HCT116 (cell line): ENCODE measurements around the gene AHRR. TPM values are rescaled to one million over a fixed set of nuclear protein-coding genes. Genes with fewer than 3 reads are reported as not detected.

Source experiments
- ATAC-seq: fragments of 200-7000 bp; cut with Tn5 transposase; 2 replicates; pipeline ENCODE4 v1.9.1; 2020; ENCODE audit warnings: mild to moderate bottlenecking, moderate library complexity
- BruUV-seq: library from RNA; stranded (reverse); fragments of 400-500 nt; replicated peaks from 2 replicates; lab custom pipeline; 2021; lab: Mats Ljungman, UMichigan
- CTCF ChIA-PET: fragments of 300-600 bp; sonication (Branson Sonifier 250); formaldehyde crosslinking; loops from one replicate; lab custom pipeline; 2021; ENCODE audit warnings: antibody characterized with exemption; lab: Charles Lee
- POLR2A ChIA-PET: fragments of 300-600, 350-600 bp; sonication (Branson Sonifier 250); formaldehyde crosslinking; loops from one replicate; lab custom pipeline; 2021; ENCODE audit warnings: antibody characterized with exemption; lab: Charles Lee
- RAD21 ChIA-PET, 2 experiments: fragments of 300-600 bp; sonication (Branson Sonifier 250); formaldehyde crosslinking; loops; one replicate each; lab custom pipeline; 2023; ENCODE audit warnings: low total read pairs in 2 of 2; ENCODE audit not compliant: uncharacterized antibody in 2 of 2, unreplicated experiment in 2 of 2, low non-redundant PET in 1 of 2; lab: Charles Lee
- DNase-seq: peaks from one replicate; pipeline ENCODE4 v3.0.0-alpha.2; 2010; ENCODE audit warnings: low read depth, low spot score
- H2AFZ ChIP-seq: fragments of 200-600 bp; shearing (Covaris generic), sonication (generic); 2 replicates; pipeline ENCODE4 v1.6.1; 2017; ENCODE audit warnings: low read depth, mixed run types, mixed read lengths, antibody characterized with exemption, low read length; ENCODE audit not compliant: poor library complexity, severe bottlenecking
- H3K27ac ChIP-seq: 2 replicates; pipeline ENCODE4 v1.5.1; 2012; ENCODE audit warnings: low read depth, low read length
- H3K27me3 ChIP-seq: fragments of 200-600 bp; sonication (generic); 2 replicates; pipeline ENCODE4 v1.6.1; 2016; ENCODE audit warnings: mixed run types, low read length, mixed read lengths; ENCODE audit not compliant: insufficient read depth
- H3K36me3 ChIP-seq, 2 experiments: fragments of 200-500 bp in 1 of 2; fragments of 200-600 bp in 1 of 2; sonication (Bioruptor generic) in 1 of 2; sonication (generic) in 1 of 2; 2 replicates each; pipeline versions ENCODE4 v1.5.1 to v1.6.1; 2014 to 2016; ENCODE audit warnings: low read length in 2 of 2, inconsistent platforms in 1 of 2, mixed read lengths in 1 of 2, mixed run types in 1 of 2; ENCODE audit not compliant: insufficient read depth in 2 of 2, control insufficient read depth in 1 of 2
- H3K4me1 ChIP-seq, 2 experiments: fragments of 200-600 bp in 1 of 2; sonication (generic) in 1 of 2; 2 replicates each; pipeline versions ENCODE4 v1.5.1 to v1.6.1; 2012 to 2017; ENCODE audit warnings: low read length in 2 of 2, inconsistent platforms in 1 of 2, mild to moderate bottlenecking in 1 of 2, mixed read lengths in 1 of 2, mixed run types in 1 of 2, moderate library complexity in 1 of 2; ENCODE audit not compliant: insufficient read depth in 2 of 2, control insufficient read depth in 1 of 2
- H3K4me2 ChIP-seq: fragments of 200-600 bp; sonication (generic); 2 replicates; pipeline ENCODE4 v1.6.1; 2017; ENCODE audit warnings: mixed run types, low read length, mixed read lengths
- H3K4me3 ChIP-seq, 2 experiments: fragments of 200-600 bp in 1 of 2; sonication (generic) in 1 of 2; replicated peaks in 1 of 2; 2 replicates each; pipeline ENCODE4 v1.5.1; 2011 to 2016; ENCODE audit warnings: low read length in 2 of 2, control low read depth in 1 of 2, low read depth in 1 of 2, mild to moderate bottlenecking in 1 of 2, mixed read lengths in 1 of 2, mixed run types in 1 of 2
- H3K79me2 ChIP-seq: fragments of 200-600 bp; sonication (generic); 2 replicates; pipeline ENCODE4 v1.6.1; 2017; ENCODE audit warnings: mild to moderate bottlenecking, mixed run types, low read length, moderate library complexity, mixed read lengths; ENCODE audit not compliant: insufficient read depth
- H3K9ac ChIP-seq: fragments of 200-600 bp; sonication (generic); 2 replicates; pipeline ENCODE4 v1.6.1; 2016; ENCODE audit warnings: low read length, mixed read lengths
- H3K9me2 ChIP-seq: fragments of 200-600 bp; sonication (generic), shearing (Covaris generic); 2 replicates; pipeline ENCODE4 v1.6.1; 2017; ENCODE audit warnings: mixed run types, mild to moderate bottlenecking, moderate library complexity; ENCODE audit not compliant: insufficient read depth
- H3K9me3 ChIP-seq, 2 experiments: fragments of 200-500 bp in 1 of 2; fragments of 200-600 bp in 1 of 2; sonication (Bioruptor generic) in 1 of 2; sonication (generic) in 1 of 2; 2 replicates each; pipeline ENCODE4 v1.6.1; 2014 to 2017; ENCODE audit warnings: low read length in 2 of 2, mixed read lengths in 2 of 2, inconsistent platforms in 1 of 2, low read depth in 1 of 2, mild to moderate bottlenecking in 1 of 2, mixed run types in 1 of 2, moderate library complexity in 1 of 2; ENCODE audit not compliant: control insufficient read depth in 1 of 2, insufficient read depth in 1 of 2
- H4K20me1 ChIP-seq: fragments of 200-600 bp; sonication (generic), shearing (Covaris generic); 2 replicates; pipeline ENCODE4 v1.6.1; 2017; ENCODE audit warnings: mixed run types, mild to moderate bottlenecking, moderate library complexity; ENCODE audit not compliant: insufficient read depth
- ATF3 ChIP-seq: IDR thresholded peaks from 2 replicates; pipeline ENCODE4 v1.6.1; 2012
- CBX3 ChIP-seq: IDR thresholded peaks from 2 replicates; pipeline ENCODE4 v1.6.1; 2012; ENCODE audit warnings: low read depth
- CEBPB ChIP-seq: IDR thresholded peaks from 2 replicates; pipeline ENCODE4 v1.6.1; 2012; ENCODE audit warnings: low read depth
- CTCF ChIP-seq, 3 experiments: fragments of 200-600 bp in 1 of 3; sonication (generic) in 1 of 3; IDR thresholded peaks in 2 of 3; conservative IDR thresholded peaks in 1 of 3; 2 replicates each; pipeline ENCODE4 v1.5.1; 2012 to 2017; ENCODE audit warnings: low read depth in 2 of 3, low read length in 2 of 3, antibody characterized with exemption in 1 of 3, borderline replicate concordance in 1 of 3, control low read depth in 1 of 3, mild to moderate bottlenecking in 1 of 3, mixed read lengths in 1 of 3, mixed run types in 1 of 3, moderate library complexity in 1 of 3; ENCODE audit not compliant: insufficient read depth in 1 of 3
- EGR1 ChIP-seq: IDR thresholded peaks from 2 replicates; pipeline ENCODE4 v1.6.1; 2012; ENCODE audit warnings: low read depth
- ELF1 ChIP-seq: IDR thresholded peaks from 2 replicates; pipeline ENCODE4 v1.6.1; 2012; ENCODE audit warnings: low read depth, borderline replicate concordance
- EZH2phosphoT487 ChIP-seq: fragments of 200-600 bp; IDR thresholded peaks from 2 replicates; pipeline ENCODE4 v1.6.1; 2018; ENCODE audit warnings: antibody characterized with exemption, borderline replicate concordance
- POLR2A ChIP-seq: IDR thresholded peaks from 2 replicates; pipeline ENCODE4 v1.7.0; 2011; ENCODE audit warnings: borderline replicate concordance; ENCODE audit not compliant: insufficient read depth, insufficient read length; ENCODE audit errors: extremely low read depth
- POLR2AphosphoS5 ChIP-seq: IDR thresholded peaks from 2 replicates; pipeline ENCODE4 v1.6.1; 2011; ENCODE audit warnings: mild to moderate bottlenecking, low read depth, low read length, moderate library complexity
- RAD21 ChIP-seq: IDR thresholded peaks from 2 replicates; pipeline ENCODE4 v1.6.1; 2012; ENCODE audit warnings: low read depth, mild to moderate bottlenecking
- SP1 ChIP-seq: IDR thresholded peaks from 2 replicates; pipeline ENCODE4 v1.6.1; 2012; ENCODE audit warnings: low read depth
- SRF ChIP-seq: IDR thresholded peaks from 2 replicates; pipeline ENCODE4 v1.6.1; 2012; ENCODE audit warnings: low read depth
- YY1 ChIP-seq: IDR thresholded peaks from 2 replicates; pipeline ENCODE4 v1.6.1; 2011; ENCODE audit warnings: low read length, low read depth, moderate library complexity, mild to moderate bottlenecking; ENCODE audit not compliant: insufficient replicate concordance; ENCODE audit errors: extremely low read depth
- ZNF274 ChIP-seq: fragments of 200-500 bp; sonication (Bioruptor generic); IDR thresholded peaks from 2 replicates; pipeline ENCODE4 v1.6.1; 2014; ENCODE audit warnings: mild to moderate bottlenecking, low read depth, low read length, inconsistent platforms
- intact Hi-C: fragments of 100-400 bp; cut with micrococcal nuclease; formaldehyde crosslinking; loops from 2 replicates; pipeline ENCODE4 v1.10.0; 2022
- total RNA-seq: library from RNA; stranded (reverse); gene quantifications from one replicate; pipeline ENCODE4 v1.2.1, GENCODE V29; 2021; ENCODE audit not compliant: unreplicated experiment

AHRR gene
- total RNA-seq, 1 experiment from 2014 or later, result 12.7 TPM

GRCh38 chr5:389891-390622, 68.5 kb downstream of the AHRR start:
- ChIA-PET POLR2A (no interaction called here), CTCF (no interaction called here), RAD21 (no interaction called here)
- Histone ChIP-seq H3K36me3 (no peaks in the 10 kb centered on the region), H3K9ac (no peak overlapping the region), H3K27me3 (no peaks in the 10 kb centered on the region), H4K20me1 (no peaks in the 10 kb centered on the region), H3K9me3 (peaks cover 0 to 2% of the 10 kb centered on the region in 2 experiments; a peak in 1 of 4 replicates), H3K4me2 (0 out of 2 replicates have a peak overlapping the region, but pooled peaks have one; percentile 48), H3K4me3 (no peak overlapping the region), H2AFZ (no peak overlapping the region), H3K27ac (no peak overlapping the region), H3K4me1 (peaks cover 7 to 48% of the 10 kb centered on the region in 2 experiments; a peak in 3 of 4 replicates), H3K79me2 (no peaks in the 10 kb centered on the region), H3K9me2 (no peaks in the 10 kb centered on the region)
- ATAC-seq (no peak), DNase-seq (no peak)
- no TSS peak for BruUV-seq
- no peak for TF ChIP-seq CBX3
- no peak for TF ChIP-seq SP1
- TF ChIP-seq ZNF274, result no peak
- TF ChIP-seq EZH2phosphoT487, result no peak
- intact Hi-C loops, result no loop called here

- POLR2A ChIA-PET, result no interaction called here
- Histone ChIP-seq H3K4me3 (no peak overlapping the region), H3K79me2 (no peaks in the 10 kb centered on the region), H3K4me2 (peak overlapping the region; percentile 48), H3K9me2 (no peaks in the 10 kb centered on the region), H3K36me3 (no peaks in the 10 kb centered on the region), H4K20me1 (no peaks in the 10 kb centered on the region), H3K9me3 (no peaks in the 10 kb centered on the region), H3K9ac (peak overlapping the region; percentile 19; the same call in 1 of the 2 replicates), H3K27ac (no peak overlapping the region), H3K27me3 (no peaks in the 10 kb centered on the region), H3K4me1 (peaks cover 7 to 56% of the 10 kb centered on the region in 2 experiments; a peak in 3 of 4 replicates), H2AFZ (no peak overlapping the region)
- ATAC-seq (peak; percentile 35; the same call in 1 of the 2 replicates), DNase-seq (no peak)
- BruUV-seq, result no TSS peak
- CTCF ChIA-PET, result no interaction called here
- RAD21 ChIA-PET, result no interaction called here
- TF ChIP-seq CTCF (IDR thresholded peaks at IDR 0.05 in 2 of 3, conservative IDR thresholded peaks at IDR 0.05 in 1 of 3; ENCODE audit: borderline replicate concordance in 1 of 3, insufficient read depth in 1 of 3, low read depth in 2 of 3, low read length in 2 of 3) (no peak), RAD21 (no peak), CBX3 (no peak), POLR2A (no peak), ATF3 (no peak), CEBPB (no peak), EGR1 (no peak), ZNF274 (no peak), SP1 (no peak), ELF1 (no peak), POLR2AphosphoS5 (no peak), YY1 (no peak), SRF (no peak)
- intact Hi-C loops, result no loop called here
These were observed 69.3 kb downstream of the AHRR start for GRCh38 chr5:390623-391491.
